NT2/D1 (cell line): ENCODE results near the gene BABAM2.

Source experiments
- YY1 ChIP-seq: IDR thresholded peaks from 2 replicates; pipeline ENCODE4 v1.6.1; 2011; ENCODE audit not compliant: insufficient read length, insufficient read depth
- ZNF274 ChIP-seq: IDR thresholded peaks from 2 replicates; pipeline ENCODE4 v1.6.1; 2011; ENCODE audit warnings: mild to moderate bottlenecking, low read depth, low read length

DNA sequence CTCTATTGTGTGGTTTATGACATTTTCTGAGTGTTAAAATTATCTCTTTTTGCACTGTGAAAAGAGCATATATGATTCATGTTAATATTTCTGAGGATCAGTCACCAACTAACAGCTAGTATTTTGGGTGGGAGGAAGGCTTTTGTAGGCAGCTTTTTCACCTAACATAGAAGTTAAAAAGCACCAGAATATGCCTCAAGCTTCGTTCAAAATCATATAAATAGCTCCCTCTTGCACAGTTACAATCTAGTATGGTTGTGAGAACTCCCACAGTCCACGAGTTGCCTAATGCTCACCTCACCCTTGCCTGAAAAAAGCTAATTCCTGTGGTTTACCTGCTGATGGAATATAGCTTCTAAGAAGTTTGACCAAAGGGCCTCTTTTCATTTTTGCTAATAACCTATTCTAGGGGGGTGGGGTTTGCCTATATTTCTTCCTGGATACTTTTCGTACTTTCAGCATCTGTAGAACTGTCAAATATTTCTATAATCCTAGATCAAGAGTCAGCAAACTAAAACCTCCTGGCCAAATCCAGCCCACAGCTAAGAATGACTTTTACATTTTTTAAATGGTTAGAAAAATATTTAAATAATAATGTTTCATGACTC lies 335.0 kb downstream of the BABAM2 start:
- TF ChIP-seq ZNF274 (no peak), YY1 (no peak)
